PC-3 (cell line): ENCODE data around the gene ATRAID. TPM values are rescaled to one million over a fixed set of nuclear protein-coding genes. Genes with fewer than 3 reads are reported as not detected.

Source experiments
- ATAC-seq: fragments of 200-7000 bp; cut with Tn5 transposase; 2 replicates; pipeline ENCODE4 v1.9.1; 2020; ENCODE audit warnings: mild to moderate bottlenecking, moderate library complexity
- BruUV-seq: library from RNA; stranded (reverse); fragments of 400-500 nt; replicated peaks from 2 replicates; lab custom pipeline; 2021; lab: Mats Ljungman, UMichigan
- CTCF ChIA-PET: fragments of 300-600 bp; sonication (Branson Sonifier 250); formaldehyde crosslinking; loops from one replicate; lab custom pipeline; 2022; ENCODE audit warnings: antibody characterized with exemption; lab: Charles Lee
- POLR2A ChIA-PET: fragments of 300-600 bp; sonication (Branson Sonifier 250); formaldehyde crosslinking; loops from one replicate; lab custom pipeline; 2022; ENCODE audit warnings: antibody characterized with exemption; ENCODE audit not compliant: unreplicated experiment; lab: Charles Lee
- DNase-seq: peaks from one replicate; pipeline ENCODE4 v3.0.0-alpha.2; 2015
- H2AFZ ChIP-seq: fragments of 300-600 bp; sonication (generic); 2 replicates; pipeline ENCODE4 v1.6.0; 2016; ENCODE audit warnings: antibody characterized with exemption, low read length
- H3F3A ChIP-seq: fragments of 300-600 bp; sonication (generic); one replicate; pipeline ENCODE4 v1.6.0; 2017; ENCODE audit warnings: antibody characterized with exemption, low read length, control low read depth, mild to moderate bottlenecking; ENCODE audit not compliant: unreplicated experiment
- H3K27ac ChIP-seq: fragments of 300-600 bp; sonication (generic); 2 replicates; pipeline ENCODE4 v1.5.1; 2016; ENCODE audit warnings: mild to moderate bottlenecking, low read length
- H3K27me3 ChIP-seq: fragments of 300-600 bp; sonication (generic); 2 replicates; pipeline ENCODE4 v1.6.1; 2016; ENCODE audit warnings: low read length, mixed read lengths
- H3K36me3 ChIP-seq: fragments of 300-600 bp; sonication (generic); 2 replicates; pipeline ENCODE4 v1.6.1; 2016; ENCODE audit warnings: low read depth, mixed run types, low read length, mixed read lengths
- H3K4me1 ChIP-seq: fragments of 300-600 bp; sonication (generic); 2 replicates; pipeline ENCODE4 v1.5.1; 2016; ENCODE audit warnings: low read length; ENCODE audit not compliant: insufficient read depth
- H3K4me2 ChIP-seq: fragments of 300-600 bp; sonication (generic); 2 replicates; pipeline ENCODE4 v1.6.0; 2016; ENCODE audit warnings: low read length
- H3K4me3 ChIP-seq: fragments of 300-600 bp; sonication (generic); 2 replicates; pipeline ENCODE4 v1.5.1; 2016; ENCODE audit warnings: mild to moderate bottlenecking, low read length, mixed read lengths
- H3K79me2 ChIP-seq: fragments of 300-600 bp; sonication (generic); 2 replicates; pipeline ENCODE4 v1.6.1; 2017; ENCODE audit warnings: low read length, mixed read lengths
- H3K9ac ChIP-seq: fragments of 300-600 bp; sonication (generic); 2 replicates; pipeline ENCODE4 v1.6.0; 2016; ENCODE audit warnings: mild to moderate bottlenecking, low read length
- H3K9me2 ChIP-seq: fragments of 300-600 bp; sonication (generic); replicated peaks from 2 replicates; pipeline ENCODE4 v1.6.1; 2016; ENCODE audit warnings: mixed run types, low read length, mixed read lengths
- H3K9me3 ChIP-seq: fragments of 300-600 bp; sonication (generic); 2 replicates; pipeline ENCODE4 v1.6.1; 2016; ENCODE audit warnings: low read length, mixed read lengths
- H4K20me1 ChIP-seq: fragments of 300-600 bp; sonication (generic); 2 replicates; pipeline ENCODE4 v1.6.1; 2016; ENCODE audit warnings: low read length, mixed read lengths
- EZH2 ChIP-seq: fragments of 300-600 bp; sonication (generic); IDR thresholded peaks from one replicate; pipeline ENCODE4 v1.6.1; 2017; ENCODE audit warnings: antibody characterized with exemption, mild to moderate bottlenecking, low read length; ENCODE audit not compliant: unreplicated experiment
- EZH2phosphoT487 ChIP-seq: fragments of 300-600 bp; sonication (generic); IDR thresholded peaks from 2 replicates; pipeline ENCODE4 v1.6.1; 2018; ENCODE audit warnings: mild to moderate bottlenecking, antibody characterized with exemption, low read length, borderline replicate concordance
- intact Hi-C: fragments of 100-400 bp; cut with micrococcal nuclease; formaldehyde crosslinking; loops from 2 replicates; pipeline ENCODE4 v1.9.0; 2023
- total RNA-seq: library from RNA; depleted of rRNA; stranded (reverse); fragments of >200 nt; gene quantifications from 2 replicates; pipeline ENCODE4 v1.2.3, GENCODE V29; 2014
- TF ChIP-seq, protein P1 (sequence below): fragments of 300-600 bp; sonication (generic); conservative IDR thresholded peaks from 2 replicates; pipeline ENCODE4 v1.5.1; 2017; ENCODE audit warnings: antibody characterized with exemption, low read depth, mild to moderate bottlenecking, low read length

The ATRAID gene
- total RNA-seq, 1 experiment from 2014 or later: 111 TPM

DNA sequence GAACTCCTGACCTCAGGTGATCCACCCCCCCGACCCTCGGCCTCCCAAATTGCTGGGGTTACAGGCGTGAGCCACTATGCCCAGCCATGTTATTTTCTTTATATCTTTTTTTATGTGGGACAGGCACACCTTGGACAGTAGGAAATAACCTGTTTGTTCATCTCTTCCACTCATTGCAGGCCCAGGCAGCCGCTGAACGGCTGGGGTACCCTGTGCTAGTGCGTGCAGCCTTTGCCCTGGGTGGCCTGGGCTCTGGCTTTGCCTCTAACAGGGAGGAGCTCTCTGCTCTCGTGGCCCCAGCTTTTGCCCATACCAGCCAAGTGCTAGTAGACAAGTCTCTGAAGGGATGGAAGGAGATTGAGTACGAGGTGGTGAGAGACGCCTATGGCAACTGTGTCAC lies 13.7 kb downstream of the ATRAID start:
- Histone ChIP-seq H3F3A (no peaks in the 10 kb centered on the region), H3K36me3 (peaks cover 66% of the 10 kb centered on the region), H3K9me2 (no peaks in the 10 kb centered on the region), H3K4me3 (no peak overlapping the region), H2AFZ (no peak overlapping the region), H3K4me1 (no peaks in the 10 kb centered on the region), H3K4me2 (no peak overlapping the region), H3K9me3 (no peaks in the 10 kb centered on the region), H3K79me2 (no peaks in the 10 kb centered on the region), H3K9ac (no peak overlapping the region), H3K27ac (no peak overlapping the region), H3K27me3 (no peaks in the 10 kb centered on the region), H4K20me1 (0 out of 2 replicates have a peak, but pooled peaks cover 3% of the 10 kb centered on the region)
- POLR2A ChIA-PET: no interaction called here
- CTCF ChIA-PET: no interaction called here
- ATAC-seq (no peak), DNase-seq (no peak)
- no TSS peak for BruUV-seq
- intact Hi-C loops: no loop called here
- TF ChIP-seq EZH2 (no peak), EZH2phosphoT487 (no peak)
- TF ChIP-seq, protein P1, sequence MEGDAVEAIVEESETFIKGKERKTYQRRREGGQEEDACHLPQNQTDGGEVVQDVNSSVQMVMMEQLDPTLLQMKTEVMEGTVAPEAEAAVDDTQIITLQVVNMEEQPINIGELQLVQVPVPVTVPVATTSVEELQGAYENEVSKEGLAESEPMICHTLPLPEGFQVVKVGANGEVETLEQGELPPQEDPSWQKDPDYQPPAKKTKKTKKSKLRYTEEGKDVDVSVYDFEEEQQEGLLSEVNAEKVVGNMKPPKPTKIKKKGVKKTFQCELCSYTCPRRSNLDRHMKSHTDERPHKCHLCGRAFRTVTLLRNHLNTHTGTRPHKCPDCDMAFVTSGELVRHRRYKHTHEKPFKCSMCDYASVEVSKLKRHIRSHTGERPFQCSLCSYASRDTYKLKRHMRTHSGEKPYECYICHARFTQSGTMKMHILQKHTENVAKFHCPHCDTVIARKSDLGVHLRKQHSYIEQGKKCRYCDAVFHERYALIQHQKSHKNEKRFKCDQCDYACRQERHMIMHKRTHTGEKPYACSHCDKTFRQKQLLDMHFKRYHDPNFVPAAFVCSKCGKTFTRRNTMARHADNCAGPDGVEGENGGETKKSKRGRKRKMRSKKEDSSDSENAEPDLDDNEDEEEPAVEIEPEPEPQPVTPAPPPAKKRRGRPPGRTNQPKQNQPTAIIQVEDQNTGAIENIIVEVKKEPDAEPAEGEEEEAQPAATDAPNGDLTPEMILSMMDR: no peak

DNA sequence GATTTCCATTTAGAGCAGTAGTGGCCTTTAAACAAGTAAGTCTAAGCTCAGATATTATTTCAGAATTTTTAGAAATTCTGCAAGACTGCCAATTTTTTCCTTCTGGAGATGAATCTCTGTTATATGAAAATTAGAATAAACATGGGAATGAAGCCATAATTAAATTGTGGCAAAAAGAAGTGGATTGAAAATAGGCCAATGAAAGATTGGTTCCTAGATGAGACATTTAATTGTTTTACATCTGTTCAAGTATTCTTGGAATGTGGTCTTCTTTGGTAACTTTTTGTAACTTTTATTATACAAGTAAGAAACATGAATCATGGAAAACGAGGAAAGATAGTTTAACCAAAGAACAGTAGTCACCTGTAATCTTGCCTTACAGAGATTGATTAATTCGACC lies 15.7 kb downstream of the ATRAID start:
- H3F3A ChIP-seq: no peaks in the 10 kb centered on the region
- no peaks in the 10 kb centered on the region for H3K9me3 ChIP-seq
- H3K36me3 ChIP-seq: peaks cover 71% of the 10 kb centered on the region
- no peaks in the 10 kb centered on the region for H3K9me2 ChIP-seq
- no peak overlapping the region for H2AFZ ChIP-seq
- intact Hi-C loops: no loop called here
- ATAC-seq (no peak), DNase-seq (no peak)
- ChIA-PET POLR2A (no interaction called here), CTCF (no interaction called here)
- BruUV-seq: no TSS peak
- no peaks in the 10 kb centered on the region for H3K27me3 ChIP-seq
- H4K20me1 ChIP-seq: 0 out of 2 replicates have a peak, but pooled peaks cover 3% of the 10 kb centered on the region
- H3K79me2 ChIP-seq: no peaks in the 10 kb centered on the region
- H3K4me3 ChIP-seq: no peak overlapping the region
- H3K9ac ChIP-seq: no peak overlapping the region
- no peak overlapping the region for H3K27ac ChIP-seq
- no peaks in the 10 kb centered on the region for H3K4me1 ChIP-seq
- H3K4me2 ChIP-seq: no peak overlapping the region
- TF ChIP-seq EZH2 (no peak), EZH2phosphoT487 (no peak)
- TF ChIP-seq, protein P1: no peak

DNA sequence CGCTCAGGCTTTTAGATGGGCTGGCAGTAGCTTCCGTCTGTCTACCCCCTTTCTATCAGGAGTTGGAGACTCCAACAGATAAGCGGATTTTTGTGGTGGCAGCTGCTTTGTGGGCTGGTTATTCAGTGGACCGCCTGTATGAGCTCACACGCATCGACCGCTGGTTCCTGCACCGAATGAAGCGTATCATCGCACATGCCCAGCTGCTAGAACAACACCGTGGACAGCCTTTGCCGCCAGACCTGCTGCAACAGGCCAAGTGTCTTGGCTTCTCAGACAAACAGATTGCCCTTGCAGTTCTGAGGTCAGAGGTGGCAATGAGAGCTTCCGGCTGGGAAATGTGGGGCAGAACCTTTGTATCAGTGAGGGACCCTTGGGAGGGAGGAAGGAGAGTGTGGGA lies 20.1 kb downstream of the ATRAID start:
- H2AFZ ChIP-seq: no peak overlapping the region
- H3F3A ChIP-seq: no peaks in the 10 kb centered on the region
- CTCF ChIA-PET: no interaction called here
- no peaks in the 10 kb centered on the region for H3K79me2 ChIP-seq
- intact Hi-C loops: no loop called here
- no peaks in the 10 kb centered on the region for H3K9me2 ChIP-seq
- no TSS peak for BruUV-seq
- no peak overlapping the region for H3K9ac ChIP-seq
- DNase-seq: no peak
- H3K9me3 ChIP-seq: no peaks in the 10 kb centered on the region
- no peaks in the 10 kb centered on the region for H3K4me1 ChIP-seq
- POLR2A ChIA-PET: no interaction called here
- H3K4me3 ChIP-seq: no peak overlapping the region
- no peak overlapping the region for H3K4me2 ChIP-seq
- ATAC-seq: no peak
- 0 out of 2 replicates have a peak, but pooled peaks cover 3% of the 10 kb centered on the region for H4K20me1 ChIP-seq
- no peaks in the 10 kb centered on the region for H3K27me3 ChIP-seq
- H3K36me3 ChIP-seq: peaks cover 76% of the 10 kb centered on the region
- no peak overlapping the region for H3K27ac ChIP-seq
- TF ChIP-seq EZH2 (no peak), EZH2phosphoT487 (no peak)
- TF ChIP-seq, protein P1: no peak
